Fibroblast of villous mesenchyme (primary cell): ENCODE data around the gene MLLT3. TPM values are rescaled to one million over a fixed set of nuclear protein-coding genes. Genes with fewer than 3 reads are reported as not detected.

Experiments used
- DNase-seq: peaks from one replicate; pipeline ENCODE4 v3.0.0-alpha.2; 2010; ENCODE audit warnings: low read depth
- H3K4me3 ChIP-seq: 2 replicates; pipeline ENCODE4 v1.5.1; 2011; ENCODE audit warnings: low read depth, mild to moderate bottlenecking, low read length
- CTCF ChIP-seq: IDR thresholded peaks from 2 replicates; pipeline ENCODE4 v1.5.1; 2012; ENCODE audit warnings: low read depth, mild to moderate bottlenecking, low read length; ENCODE audit not compliant: insufficient read depth
- total RNA-seq: library from RNA; depleted of rRNA; stranded (reverse); fragments of >200 nt; gene quantifications from 2 replicates; pipeline ENCODE4 v1.2.3, GENCODE V29; 2012

The MLLT3 gene
- total RNA-seq, 1 donor, result 44.9 TPM

GRCh38 chr9:20384642-20385041 is 237.7 kb downstream of the MLLT3 start:
- H3K4me3 ChIP-seq, result no peak overlapping the region
- no peak for TF ChIP-seq CTCF
- DNase-seq, result no peak

GRCh38 chr9:20382460-20383071 is 239.7 kb downstream of the MLLT3 start:
- TF ChIP-seq CTCF, result no peak
- no peak overlapping the region for H3K4me3 ChIP-seq
- DNase-seq, result peak; percentile 71

- H3K4me3 ChIP-seq, result no peak overlapping the region
Measured at GRCh38 chr9:20380546-20380945, 241.8 kb downstream of the MLLT3 start.

GRCh38 chr9:20379804-20380225 is 242.5 kb downstream of the MLLT3 start:
- DNase-seq, result no peak
- TF ChIP-seq CTCF, result no peak
- H3K4me3 ChIP-seq, result no peak overlapping the region

More at GRCh38 chr9:20380546-20380945, 241.8 kb downstream of the MLLT3 start:
- DNase-seq, result no peak
- no peak for TF ChIP-seq CTCF

GRCh38 chr9:20378851-20379250 is 243.4 kb downstream of the MLLT3 start:
- no peak for TF ChIP-seq CTCF
- DNase-seq, result no peak
- H3K4me3 ChIP-seq, result no peak overlapping the region

GRCh38 chr9:20377790-20378189 is 244.5 kb downstream of the MLLT3 start:
- no peak overlapping the region for H3K4me3 ChIP-seq
- TF ChIP-seq CTCF, result no peak
- no peak for DNase-seq
